Measurements from ENCODE around the gene PTPRD. TPM values are rescaled to one million over a fixed set of nuclear protein-coding genes. Genes with fewer than 3 reads are reported as not detected.

PTPRD gene
- total RNA-seq, 1 experiment from 2014 or later = 32.5 TPM

- Histone ChIP-seq H3K14ac (ENCODE audit: insufficient read depth, low read length) (no peak overlapping the region), H4K91ac (ENCODE audit: insufficient read length, low read depth, low read length) (no peak overlapping the region), H3K79me1 (ENCODE audit: insufficient read depth, low read depth, low read length, poor library complexity, severe bottlenecking) (no peaks in the 10 kb centered on the region), H3K27me3 (ENCODE audit: insufficient read depth, low read length) (no peaks in the 10 kb centered on the region), H2BK15ac (ENCODE audit: low read depth, low read length) (no peak overlapping the region), H4K8ac (replicated peaks; ENCODE audit: insufficient read length, low read depth, low read length) (no peak overlapping the region), H3T11ph (ENCODE audit: low read length) (no peak overlapping the region), H2BK5ac (ENCODE audit: insufficient read length, low read length) (no peak overlapping the region), H3K56ac (ENCODE audit: insufficient read length, low read depth, low read length) (no peak overlapping the region), H3K23ac (ENCODE audit: insufficient read length, low read depth, low read length) (no peak overlapping the region), H4K5ac (ENCODE audit: insufficient read length, low read depth, low read length) (no peak overlapping the region), H2BK12ac (ENCODE audit: insufficient read length, low read depth, low read length) (no peak overlapping the region), H3K9me3 (ENCODE audit: control insufficient read depth, low read depth, low read length) (no peaks in the 10 kb centered on the region), H3K18ac (ENCODE audit: insufficient read length, low read depth, low read length) (no peak overlapping the region), H3K23me2 (ENCODE audit: insufficient read length, low read depth, low read length, poor library complexity, severe bottlenecking) (no peaks in the 10 kb centered on the region), H3K4me1 (ENCODE audit: insufficient read depth, low read length) (no peaks in the 10 kb centered on the region; the same call in 1 of the 2 replicates), H2BK120ac (ENCODE audit: low read depth, low read length, poor library complexity, severe bottlenecking) (no peak overlapping the region), H2BK20ac (ENCODE audit: low read depth, low read length, poor library complexity, severe bottlenecking) (no peak overlapping the region), H3K4me2 (ENCODE audit: insufficient read depth, insufficient read length, low read length) (no peak overlapping the region), H2AFZ (ENCODE audit: low read length) (no peak overlapping the region), H3K4ac (ENCODE audit: low read depth, low read length) (no peak overlapping the region), H3K27ac (ENCODE audit: insufficient read length, low read depth, low read length) (no peak overlapping the region), H3K9ac (ENCODE audit: extremely low read depth, insufficient read length, low read length) (no peak overlapping the region), H2AK5ac (ENCODE audit: insufficient read length, low read length) (no peak overlapping the region), H4K20me1 (ENCODE audit: control insufficient read depth, insufficient read depth, insufficient read length) (no peaks in the 10 kb centered on the region), H3K79me2 (ENCODE audit: insufficient read depth, low read length) (no peaks in the 10 kb centered on the region)
- Mint-ChIP-seq H3K36me3 (ENCODE audit: insufficient read depth in 1 of 3, low read depth in 3 of 3) (0 out of 7 replicates have a peak, but pooled peaks cover 0 to 4% (median 2%) of the 10 kb centered on the region in 3 experiments), H3K27me3 (ENCODE audit: low read depth) (no peaks in the 10 kb centered on the region), H3K9me3 (no peaks in the 10 kb centered on the region), H3K4me1 (peaks cover 16 to 18% of the 10 kb centered on the region in 2 experiments), H3K4me3 (no peak overlapping the region), H3K27ac (no peak overlapping the region)
- no peak for TF ChIP-seq CTCF (conservative IDR thresholded peaks at IDR 0.05)
- WGBS (ENCODE audit: extremely low coverage, insufficient read length, low lambda C conversion rate) = no CpG with 5 or more reads among the region's 1 CpG
- no peak for DNase-seq
Measured at GRCh38 chr9:8708728-8709127, 1904.1 kb downstream of the PTPRD start.

All from H9 (cell line).